B cell (primary cell): Measurements from ENCODE around the gene SSU72. TPM values are rescaled to one million over a fixed set of nuclear protein-coding genes. Genes with fewer than 3 reads are reported as not detected.
"Not testable (repeated sequence)": the region's sequence is repeated elsewhere in the genome, so short reads cannot be mapped to it uniquely, and the experiment has no call there.

Experiments
- ATAC-seq: fragments of 200-7000 bp; cut with Tn5 transposase; one replicate; pipeline ENCODE4 v1.10.0; 2021; ENCODE audit warnings: low read depth, mild to moderate bottlenecking, moderate number of reproducible peaks, moderate library complexity
- CTCF ChIA-PET: fragments of 350-600 bp; sonication (Branson Sonifier 250); formaldehyde crosslinking; loops from one replicate; lab custom pipeline; 2021; ENCODE audit warnings: antibody characterized with exemption, inconsistent platforms; lab: Charles Lee
- POLR2A ChIA-PET: fragments of 350-600 bp; sonication (Branson Sonifier 250); formaldehyde crosslinking; loops from one replicate; lab custom pipeline; 2021; ENCODE audit warnings: antibody characterized with exemption; lab: Charles Lee
- DNase-seq: peaks from one replicate; pipeline ENCODE4 v3.0.0; 2013
- H2AFZ ChIP-seq: 2 replicates; pipeline ENCODE4 v1.6.1; 2012; ENCODE audit warnings: mild to moderate bottlenecking, low read depth, low read length; ENCODE audit not compliant: insufficient read depth, poor library complexity, severe bottlenecking
- H3K27ac ChIP-seq, 2 donors: 1 replicate in 1 of 2; 2 replicates in 1 of 2; pipeline ENCODE4 v1.5.1; 2012 to 2013; ENCODE audit warnings: low read length in 2 of 2, mild to moderate bottlenecking in 2 of 2, moderate library complexity in 1 of 2
- H3K27me3 ChIP-seq, 4 experiments: fragments of 200-600 bp in 1 of 4; sonication (generic) in 1 of 4; replicated peaks in 1 of 4; 1 replicate in 2 of 4; 2 replicates in 2 of 4; pipeline versions ENCODE4 v1.6.1 to v1.7.0; 2013 to 2016; ENCODE audit warnings: low read length in 3 of 4, mild to moderate bottlenecking in 2 of 4, mixed read lengths in 1 of 4, moderate library complexity in 1 of 4; ENCODE audit not compliant: insufficient read depth in 4 of 4, control insufficient read depth in 3 of 4; ENCODE audit errors: control extremely low read depth in 1 of 4
- H3K36me3 ChIP-seq, 2 experiments: replicated peaks in 1 of 2; 1 replicate in 1 of 2; 2 replicates in 1 of 2; pipeline versions ENCODE4 v1.6.1 to v1.7.1; 2013; ENCODE audit warnings: low read length in 1 of 2; ENCODE audit not compliant: insufficient read depth in 2 of 2, control insufficient read depth in 1 of 2; ENCODE audit errors: control extremely low read depth in 1 of 2, extremely low read depth in 1 of 2
- H3K4me1 ChIP-seq, 2 donors: fragments of 200-600 bp in 1 of 2; sonication (generic) in 1 of 2; 1 replicate in 1 of 2; 2 replicates in 1 of 2; pipeline versions ENCODE4 v1.5.1 to v1.6.1; 2013 to 2017; ENCODE audit warnings: low read length in 2 of 2; ENCODE audit not compliant: control insufficient read depth in 2 of 2, insufficient read depth in 2 of 2
- H3K4me2 ChIP-seq: replicated peaks from 2 replicates; pipeline ENCODE3; 2012; ENCODE audit warnings: mild to moderate bottlenecking, low read depth, low read length; ENCODE audit not compliant: poor library complexity, severe bottlenecking
- H3K4me3 ChIP-seq, 5 experiments: fragments of 200-600 bp in 1 of 5; sonication (generic) in 1 of 5; 1 replicate in 3 of 5; 2 replicates in 2 of 5; pipeline versions ENCODE4 v1.5.1 to v1.7.0; 2011 to 2016; ENCODE audit warnings: low read length in 4 of 5, mild to moderate bottlenecking in 4 of 5, low read depth in 2 of 5, control low read depth in 1 of 5, moderate library complexity in 1 of 5; ENCODE audit not compliant: insufficient read depth in 1 of 5; ENCODE audit errors: control extremely low read depth in 1 of 5, extremely low read depth in 1 of 5
- H3K79me2 ChIP-seq: fragments of 200-600 bp; sonication (generic); one replicate; pipeline ENCODE4 v1.6.0; 2016; ENCODE audit warnings: low read length; ENCODE audit not compliant: control insufficient read depth, insufficient read depth
- H3K9ac ChIP-seq: fragments of 200-600 bp; sonication (generic); 2 replicates; pipeline ENCODE4 v1.6.1; 2017; ENCODE audit warnings: mild to moderate bottlenecking, low read length, moderate library complexity
- H3K9me3 ChIP-seq, 3 donors: one replicate each; pipeline versions ENCODE4 v1.6.1 to v1.7.1; 2013; ENCODE audit warnings: low read length in 2 of 3; ENCODE audit not compliant: control insufficient read depth in 2 of 3, insufficient read depth in 1 of 3; ENCODE audit errors: control extremely low read depth in 1 of 3
- H4K20me1 ChIP-seq: 2 replicates; pipeline ENCODE4 v1.6.0; 2012; ENCODE audit warnings: mild to moderate bottlenecking, low read length; ENCODE audit not compliant: insufficient read depth, control insufficient read depth, poor library complexity, severe bottlenecking
- H3K27ac Mint-ChIP-seq: one replicate; pipeline ENCODE4 v1.8.0; 2021; ENCODE audit warnings: mixed read lengths
- H3K27me3 Mint-ChIP-seq: one replicate; pipeline ENCODE4 v1.8.0; 2021; ENCODE audit warnings: mixed read lengths
- H3K4me1 Mint-ChIP-seq: one replicate; pipeline ENCODE4 v1.8.0; 2021; ENCODE audit warnings: mixed read lengths
- H3K4me3 Mint-ChIP-seq: one replicate; pipeline ENCODE4 v1.8.0; 2021; ENCODE audit warnings: mixed read lengths
- H3K9me3 Mint-ChIP-seq: one replicate; pipeline ENCODE4 v1.8.0; 2022; ENCODE audit warnings: mixed read lengths; ENCODE audit not compliant: insufficient read depth
- CTCF ChIP-seq: fragments of 200-600 bp; IDR thresholded peaks from one replicate; pipeline ENCODE4 v1.8.0; 2022; ENCODE audit warnings: antibody characterized with exemption, mild to moderate bottlenecking
- EZH2 ChIP-seq: IDR thresholded peaks from 2 replicates; pipeline ENCODE4 v1.6.1; 2012; ENCODE audit warnings: borderline replicate concordance, low read depth, mild to moderate bottlenecking, moderate library complexity, low read length; ENCODE audit not compliant: insufficient read depth, poor library complexity, severe bottlenecking
- WGBS: methylation state at CpG from one replicate; pipeline ENCODE4 v1.1.5; 2013; ENCODE audit warnings: missing lambda C conversion rate; ENCODE audit not compliant: insufficient coverage; 5-methylcytosine and 5-hydroxymethylcytosine counted together
- intact Hi-C: fragments of 100-400 bp; cut with micrococcal nuclease; formaldehyde crosslinking; loops from one replicate; pipeline ENCODE4 v1.10.0; 2022
- polyA plus RNA-seq: library from polyadenylated mRNA; depleted of rRNA; stranded (reverse); fragments of >200 nt; gene quantifications from 2 replicates; pipeline ENCODE4 v1.2.3, GENCODE V29; 2012
- total RNA-seq, 2 donors: library from RNA; stranded (reverse); fragments of 120-200 nt in 1 of 2; gene quantifications; 1 replicate in 1 of 2; 2 replicates in 1 of 2; pipeline versions ENCODE4 v1.2.3 to v1.2.4, GENCODE V29; 2013 to 2022

Gene SSU72
- total and polyA plus RNA-seq, 2 donors (not counting 1 experiment from before 2014, with no cell fraction given), result 86.8 to 112 TPM

GRCh38 chr1:1527092-1527816 is 47.4 kb downstream of the SSU72 start:
- peaks cover 4% of the 10 kb centered on the region for H3K9me3 Mint-ChIP-seq
- H3K27me3 ChIP-seq, result no peaks in the 10 kb centered on the region
- H3K36me3 ChIP-seq, result peaks cover 0 to 7% of the 10 kb centered on the region in 2 experiments
- TF ChIP-seq EZH2, result no peak
- no peak for TF ChIP-seq CTCF
- H2AFZ ChIP-seq, result no peak overlapping the region
- H3K4me1 Mint-ChIP-seq, result no peaks in the 10 kb centered on the region
- ChIA-PET CTCF (no interaction called here), POLR2A (no interaction called here)
- H3K9ac ChIP-seq, result no peak overlapping the region
- DNase-seq (no peak), ATAC-seq (no peak)
- no peak overlapping the region for H3K4me3 Mint-ChIP-seq
- H3K27ac ChIP-seq, result no peak overlapping the region
- 95% methylated on average over 29 of the region's 31 CpGs for WGBS
- no peak overlapping the region for H3K27ac Mint-ChIP-seq
- H3K4me3 ChIP-seq, result no peak overlapping the region
- no peaks in the 10 kb centered on the region for H3K4me1 ChIP-seq
- H3K4me2 ChIP-seq, result no peak overlapping the region
- no peaks in the 10 kb centered on the region for H4K20me1 ChIP-seq
- peaks cover 1 to 15% (median 4%) of the 10 kb centered on the region in 3 donors for H3K9me3 ChIP-seq
- no peaks in the 10 kb centered on the region for H3K27me3 Mint-ChIP-seq
- intact Hi-C loops, result no loop called here
- no peaks in the 10 kb centered on the region for H3K79me2 ChIP-seq

- intact Hi-C loops, H4K20me1 ChIP-seq, H3K4me1 Mint-ChIP-seq, ATAC-seq, H3K4me2 ChIP-seq, H3K79me2 ChIP-seq, H3K4me1 ChIP-seq, DNase-seq, H3K4me3 Mint-ChIP-seq, CTCF ChIA-PET, H3K4me3 ChIP-seq, POLR2A ChIA-PET, H3K9ac ChIP-seq, H3K36me3 ChIP-seq, H3K9me3 Mint-ChIP-seq, H3K27me3 ChIP-seq, H2AFZ ChIP-seq, H3K27ac Mint-ChIP-seq, H3K27me3 Mint-ChIP-seq, H3K27ac ChIP-seq: not testable (repeated sequence)
- 98% methylated on average over 9 of the region's 21 CpGs for WGBS
- H3K9me3 ChIP-seq, result peaks cover 0 to 11% (median 0%) of the 10 kb centered on the region in 3 donors
Observed at GRCh38 chr1:1526476-1526875, 48.2 kb downstream of the SSU72 start.

GRCh38 chr1:1524750-1525383 is 49.8 kb downstream of the SSU72 start:
- H3K36me3 ChIP-seq, result peaks cover 0 to 10% of the 10 kb centered on the region in 2 experiments
- ATAC-seq, H3K27ac ChIP-seq, H3K27ac Mint-ChIP-seq, H3K4me3 ChIP-seq, DNase-seq, H3K9me3 Mint-ChIP-seq, H3K4me2 ChIP-seq, H3K9ac ChIP-seq, H4K20me1 ChIP-seq, H3K27me3 Mint-ChIP-seq, H2AFZ ChIP-seq, H3K4me3 Mint-ChIP-seq, intact Hi-C loops, H3K4me1 Mint-ChIP-seq, CTCF ChIA-PET, H3K9me3 ChIP-seq, H3K27me3 ChIP-seq, H3K4me1 ChIP-seq, H3K79me2 ChIP-seq: not testable (repeated sequence)
- WGBS, result 99% methylated on average over 30 of the region's 30 CpGs
- POLR2A ChIA-PET, result interaction anchor here (0.6 kb wide), 1 partner anchor 26 kb away, joined by 6 read pairs; no protein-coding TSS in a partner anchor
